SJCRH30 (cell line): ENCODE measurements around the gene FMO1. TPM values are rescaled to one million over a fixed set of nuclear protein-coding genes. Genes with fewer than 3 reads are reported as not detected.

Experiments
- DNase-seq, 2 experiments: peaks; one replicate each; pipeline ENCODE4 v3.0.0-alpha.2; 2015 to 2020
- H3K27ac ChIP-seq: fragments of 250-450 bp; sonication (Bioruptor Pico); 2 replicates; pipeline ENCODE4 v1.5.1; 2020; ENCODE audit warnings: mild to moderate bottlenecking, moderate library complexity
- H3K27me3 ChIP-seq: fragments of 250-450 bp; sonication (Bioruptor Pico); 2 replicates; pipeline ENCODE4 v1.5.1; 2020; ENCODE audit warnings: mild to moderate bottlenecking, moderate library complexity
- H3K36me3 ChIP-seq: fragments of 250-450 bp; sonication (Bioruptor Pico); 2 replicates; pipeline ENCODE4 v1.5.1; 2020; ENCODE audit warnings: mild to moderate bottlenecking, moderate library complexity
- H3K4me1 ChIP-seq: fragments of 250-450 bp; sonication (Bioruptor Pico); 2 replicates; pipeline ENCODE4 v1.5.1; 2020; ENCODE audit warnings: mild to moderate bottlenecking, moderate library complexity
- H3K4me3 ChIP-seq: fragments of 250-450 bp; sonication (Bioruptor Pico); 2 replicates; pipeline ENCODE4 v1.5.1; 2020; ENCODE audit warnings: mild to moderate bottlenecking, moderate library complexity
- H3K9me3 ChIP-seq: fragments of 250-450 bp; sonication (Bioruptor Pico); replicated peaks from 2 replicates; pipeline ENCODE4 v1.5.1; 2020; ENCODE audit warnings: mild to moderate bottlenecking, moderate library complexity
- total RNA-seq: library from RNA; depleted of rRNA; stranded (reverse); fragments of >200 nt; shearing (Covaris generic); gene quantifications from 2 replicates; pipeline ENCODE4 v1.2.3, GENCODE V29; 2014; rRNA removed

FMO1 gene
- total RNA-seq, 1 experiment from 2014 or later = not detected

DNA sequence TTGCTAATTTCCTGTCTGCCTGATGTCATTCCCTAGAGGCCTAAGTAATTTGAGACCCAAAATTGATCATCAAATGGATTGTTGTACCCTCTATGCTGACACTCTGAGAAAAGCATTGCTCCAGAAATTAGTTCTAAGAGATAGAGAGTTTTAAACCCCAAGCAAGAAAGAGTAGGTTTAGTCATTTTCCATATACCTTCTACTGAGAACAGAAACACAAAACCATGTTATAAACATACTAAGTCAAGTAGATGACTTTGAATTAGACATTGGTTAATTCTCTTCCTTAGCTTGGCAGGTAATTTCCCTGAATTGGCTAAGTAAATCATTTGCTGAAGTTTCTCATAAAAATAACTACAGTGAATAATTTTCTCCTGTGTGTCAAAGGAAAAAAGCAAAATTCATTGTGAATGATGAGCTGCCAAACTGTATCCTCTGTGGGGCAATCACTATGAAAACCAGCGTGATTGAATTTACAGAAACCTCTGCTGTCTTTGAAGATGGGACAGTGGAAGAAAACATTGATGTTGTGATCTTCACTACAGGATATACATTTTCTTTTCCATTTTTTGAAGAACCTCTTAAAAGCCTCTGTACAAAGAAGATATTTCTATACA lies 85.8 kb downstream of the FMO1 start:
- Histone ChIP-seq H3K36me3 (no peaks in the 10 kb centered on the region), H3K27ac (no peak overlapping the region), H3K27me3 (no peaks in the 10 kb centered on the region), H3K9me3 (no peaks in the 10 kb centered on the region), H3K4me1 (no peaks in the 10 kb centered on the region), H3K4me3 (no peak overlapping the region)
- no peak for DNase-seq

Other genes with a start within 250 kb of the FMO1 start
- gene FMO3, start 157.6 kb upstream of the FMO1 start, total RNA-seq = not detected in 2 replicates
- not detected in 2 replicates for gene FMO2, start 63.2 kb upstream of the FMO1 start, total RNA-seq
- 0.87 and 1.4 TPM in 2 replicates for gene FMO4, start 65.7 kb downstream of the FMO1 start, total RNA-seq
- gene PRRC2C, start 237.0 kb downstream of the FMO1 start, total RNA-seq = 90.8 and 94.1 TPM in 2 replicates